Heart right ventricle (tissue), 16 donors: ENCODE results near the gene CLEC10A. TPM values are rescaled to one million over a fixed set of nuclear protein-coding genes. Genes with fewer than 3 reads are reported as not detected.

ENCODE experiments used
- ATAC-seq, 8 donors: fragments of 200-7000 bp; cut with Tn5 transposase; one replicate each; pipeline ENCODE4 v1.9.1; 2020; ENCODE audit warnings: mild to moderate bottlenecking in 8 of 8, moderate library complexity in 8 of 8, moderate number of reproducible peaks in 1 of 8
- DNase-seq, 2 donors: peaks; one replicate each; pipeline ENCODE4 v3.0.0-alpha.2; 2020
- H3K27ac ChIP-seq, 10 donors: fragments of 200-600 bp; sonication (generic) in 2 of 10; one replicate each; pipeline versions ENCODE4 v1.5.0 to v1.8.0; 2020 to 2022; ENCODE audit warnings: mild to moderate bottlenecking in 3 of 10
- H3K27me3 ChIP-seq, 7 donors: fragments of 200-600 bp; one replicate each; pipeline ENCODE4 v1.8.0; 2021 to 2022; ENCODE audit warnings: mild to moderate bottlenecking in 2 of 7
- H3K36me3 ChIP-seq, 9 donors: fragments of 200-600 bp; sonication (generic) in 1 of 9; one replicate each; pipeline versions ENCODE4 v1.5.0 to v1.8.0; 2020 to 2022; ENCODE audit warnings: mild to moderate bottlenecking in 2 of 9
- H3K4me1 ChIP-seq, 9 donors: fragments of 200-600 bp; sonication (generic) in 1 of 9; one replicate each; pipeline versions ENCODE4 v1.5.0 to v1.8.0; 2020 to 2022; ENCODE audit warnings: mild to moderate bottlenecking in 4 of 9
- H3K4me3 ChIP-seq, 10 donors: fragments of 200-600 bp; sonication (generic) in 2 of 10; one replicate each; pipeline versions ENCODE4 v1.5.0 to v1.8.0; 2020 to 2022; ENCODE audit warnings: mild to moderate bottlenecking in 7 of 10, moderate library complexity in 2 of 10
- H3K9me3 ChIP-seq, 11 donors: fragments of 200-600 bp in 10 of 11; sonication (generic) in 2 of 11; one replicate each; pipeline versions ENCODE4 v1.5.0 to v1.8.0; 2013 to 2022; ENCODE audit warnings: mild to moderate bottlenecking in 2 of 11, control low read depth in 1 of 11, moderate library complexity in 1 of 11
- CTCF ChIP-seq, 9 donors: fragments of 200-600 bp; sonication (generic) in 2 of 9; IDR thresholded peaks; one replicate each; pipeline versions ENCODE4 v1.5.0 to v1.8.0; 2021 to 2022; ENCODE audit warnings: antibody characterized with exemption in 9 of 9, mild to moderate bottlenecking in 5 of 9, moderate library complexity in 1 of 9
- WGBS, 2 donors: extraction: QIAGEN DNeasy Blood & Tissue Kit; methylation state at CpG; one replicate each; pipeline ENCODE4 v1.1.7; 2013; ENCODE audit warnings: inconsistent platforms in 1 of 2; 5-methylcytosine and 5-hydroxymethylcytosine counted together
- intact Hi-C, 10 donors: fragments of 100-400 bp; cut with DNase I; formaldehyde crosslinking; loops; one replicate each; pipeline versions ENCODE4 v1.11.1 to v1.14.2; 2022
- polyA plus RNA-seq, 2 donors: library from polyadenylated mRNA; stranded (reverse); fragments of 200-250 nt; gene quantifications; one replicate each; pipeline ENCODE4 v1.2.3, GENCODE V29; 2013
- total RNA-seq, 10 donors: library from RNA; stranded (reverse); fragmentation: NEBNext Ultra II Directional in 3 of 10; extraction: Animal tissue kit (Norgen Biotek cat#: 25700) in 3 of 10; gene quantifications; one replicate each; pipeline versions ENCODE4 v1.2.1 to v1.2.4, GENCODE V29; 2021 to 2023
- donor health status: Arrhythmogenic right ventricular cardiomyopathy.
- donor health status: ischemic (EF 13 %, LVEDD 7.1; RV severe dilation, severe dysfunction).
- donor health status: healthy with polysubstance abuse.
- donor health status: DM: no; HTN: yes; CAD: no.
- donor health status: DM: no; HTN: no; CAD: no.
- donor health status: ischemic (EF 25% LVEDD 6.9; RV normal size, moderate dysfunction).
- donor health status: ischemic (EF 25% LVEDD 5.7; RV mildly dilated, moderate dysfunction).
- donor health status: healthy.
- donor health status: DM: yes; HTN: yes; CAD: no.
- donor health status: Ischemic cardiomyopathy.
- donor health status: ischemic (EF 35%, LVEDD 5.7; RV mildly dilated, moderate dysfunction).
- donor health status: nonischemic (EF 11% LVEDD 7.7; RV severe dilation, severe dysfunction).
- donor health status: DM: yes; HTN: yes; CAD: no.
- donor health status: PGD.
- donor health status: ischemic (EF 29% LVEDD 5.4; RV normal size, mild dysfunction).
- donor health status: nonischemic (EF 23%, LVEDD 6.1; RV moderate dilation, normal function).

The CLEC10A gene
- total and polyA plus RNA-seq, 12 donors = 1.4 to 26.3 (median 2.3) TPM

GRCh38 chr17:7109461-7110322 is 29.6 kb upstream of the CLEC10A start:
- WGBS, 2 donors = 78 to 80% methylated on average over 10 of the region's 10 CpGs
- Histone ChIP-seq H3K9me3 (no peaks in the 10 kb centered on the region), H3K4me3 (no peak overlapping the region), H3K4me1 (peaks cover 0 to 8% (median 0%) of the 10 kb centered on the region in 9 donors), H3K36me3 (no peaks in the 10 kb centered on the region), H3K27me3 (peaks cover 0 to 47% (median 18%) of the 10 kb centered on the region in 7 donors), H3K27ac (no peak overlapping the region)
- intact Hi-C loops = no loop called here
- ATAC-seq (no peak), DNase-seq (no peak)
- TF ChIP-seq CTCF (IDR thresholded peaks at IDR 0.05) = no peak

- no peak overlapping the region for H3K4me3 ChIP-seq
- H3K27ac ChIP-seq = no peak overlapping the region
- DNase-seq (no peak), ATAC-seq (no peak)
- H3K36me3 ChIP-seq = no peaks in the 10 kb centered on the region
- H3K9me3 ChIP-seq = no peaks in the 10 kb centered on the region
- peaks cover 0 to 3% (median 0%) of the 10 kb centered on the region in 9 donors for H3K4me1 ChIP-seq
- no peak for TF ChIP-seq CTCF (IDR thresholded peaks at IDR 0.05)
- peaks cover 0 to 49% (median 24%) of the 10 kb centered on the region in 7 donors for H3K27me3 ChIP-seq
- intact Hi-C loops = no loop called here
- 73 to 77% methylated on average over 9 of the region's 9 CpGs for WGBS, 2 donors
Measured at GRCh38 chr17:7108981-7109380, 28.9 kb upstream of the CLEC10A start.

- Histone ChIP-seq H3K36me3 (no peaks in the 10 kb centered on the region), H3K27ac (no peak overlapping the region), H3K27me3 (peaks cover 0 to 53% (median 26%) of the 10 kb centered on the region in 7 donors), H3K4me1 (peaks cover 0 to 3% (median 0%) of the 10 kb centered on the region in 9 donors), H3K4me3 (no peak overlapping the region), H3K9me3 (no peaks in the 10 kb centered on the region)
- no peak for DNase-seq
- intact Hi-C loops = no loop called here
- ATAC-seq = no peak
- 87 to 94% methylated on average over 10 of the region's 10 CpGs for WGBS, 2 donors
- no peak for TF ChIP-seq CTCF (IDR thresholded peaks at IDR 0.05)
Measured at GRCh38 chr17:7108560-7108925, 28.5 kb upstream of the CLEC10A start.

GRCh38 chr17:7107795-7108559 is 27.9 kb upstream of the CLEC10A start:
- ATAC-seq = peak in 1 of 8 donors; percentile 15
- TF ChIP-seq CTCF (IDR thresholded peaks at IDR 0.05) = no peak
- H3K27ac ChIP-seq = no peak overlapping the region
- peaks cover 0 to 54% (median 32%) of the 10 kb centered on the region in 7 donors for H3K27me3 ChIP-seq
- H3K36me3 ChIP-seq = no peaks in the 10 kb centered on the region
- WGBS, 2 donors = 80 to 81% methylated on average over 32 of the region's 32 CpGs
- no peaks in the 10 kb centered on the region for H3K9me3 ChIP-seq
- peaks cover 0 to 3% (median 0%) of the 10 kb centered on the region in 9 donors for H3K4me1 ChIP-seq
- no peak for DNase-seq
- no peak overlapping the region for H3K4me3 ChIP-seq
- intact Hi-C loops = no loop called here
